GM10248 (cell line): ENCODE measurements around the gene ATXN7L2.

Experiments
- CTCF ChIA-PET: fragments of 300-600 bp; sonication (Branson Sonifier 250); formaldehyde crosslinking; extraction: SDS; loops from one replicate; lab custom pipeline; 2021; ENCODE audit warnings: antibody characterized with exemption; lab: Yijun Ruan, JAX
- POLR2A ChIA-PET: fragments of 350-650 bp; sonication (Branson Sonifier 250); formaldehyde crosslinking; extraction: SDS; loops from one replicate; lab custom pipeline; 2020; ENCODE audit warnings: antibody characterized with exemption; lab: Yijun Ruan, JAX
- DNase-seq: peaks from one replicate; pipeline ENCODE4 v3.0.0; 2012; ENCODE audit errors: extremely low spot score
- TF ChIP-seq, protein P1 (sequence below): IDR thresholded peaks from 2 replicates; pipeline ENCODE4 v1.5.1; 2012; ENCODE audit warnings: mild to moderate bottlenecking, low read depth; ENCODE audit errors: extremely low read depth, missing control alignments, control extremely low read depth

The ATXN7L2 gene

DNA sequence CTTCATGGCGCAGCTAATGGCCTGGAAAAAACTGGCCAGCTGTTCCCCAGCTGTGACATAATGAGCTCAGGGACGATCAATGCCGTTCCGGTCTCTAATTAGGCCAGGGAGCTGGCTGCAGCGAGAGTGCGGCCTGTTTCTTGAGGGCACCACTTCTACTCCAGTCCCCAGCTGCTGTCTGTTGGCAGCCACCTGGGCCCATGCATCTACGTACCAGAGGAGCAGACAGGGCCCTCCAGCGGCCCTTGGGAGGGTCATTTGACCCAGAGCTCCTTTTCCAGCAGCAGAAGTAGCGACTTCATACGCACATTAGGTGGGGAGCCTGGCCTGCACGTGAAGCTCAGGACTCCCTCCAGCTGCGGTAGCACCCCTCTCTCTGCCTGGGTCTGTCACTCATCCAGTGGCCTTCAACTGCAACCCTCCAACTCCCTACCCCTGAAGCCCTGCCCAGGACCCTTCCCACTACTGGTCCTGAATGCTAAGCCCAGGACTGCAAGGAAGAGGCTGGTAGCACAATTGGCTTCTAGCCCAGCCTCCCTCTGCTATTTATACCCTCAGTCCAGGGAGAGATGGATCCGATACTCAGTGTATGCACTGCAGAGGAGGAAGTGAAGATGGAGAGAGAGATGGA lies 46.9 kb downstream of the ATXN7L2 start:
- DNase-seq, result no peak
- TF ChIP-seq, protein P1, sequence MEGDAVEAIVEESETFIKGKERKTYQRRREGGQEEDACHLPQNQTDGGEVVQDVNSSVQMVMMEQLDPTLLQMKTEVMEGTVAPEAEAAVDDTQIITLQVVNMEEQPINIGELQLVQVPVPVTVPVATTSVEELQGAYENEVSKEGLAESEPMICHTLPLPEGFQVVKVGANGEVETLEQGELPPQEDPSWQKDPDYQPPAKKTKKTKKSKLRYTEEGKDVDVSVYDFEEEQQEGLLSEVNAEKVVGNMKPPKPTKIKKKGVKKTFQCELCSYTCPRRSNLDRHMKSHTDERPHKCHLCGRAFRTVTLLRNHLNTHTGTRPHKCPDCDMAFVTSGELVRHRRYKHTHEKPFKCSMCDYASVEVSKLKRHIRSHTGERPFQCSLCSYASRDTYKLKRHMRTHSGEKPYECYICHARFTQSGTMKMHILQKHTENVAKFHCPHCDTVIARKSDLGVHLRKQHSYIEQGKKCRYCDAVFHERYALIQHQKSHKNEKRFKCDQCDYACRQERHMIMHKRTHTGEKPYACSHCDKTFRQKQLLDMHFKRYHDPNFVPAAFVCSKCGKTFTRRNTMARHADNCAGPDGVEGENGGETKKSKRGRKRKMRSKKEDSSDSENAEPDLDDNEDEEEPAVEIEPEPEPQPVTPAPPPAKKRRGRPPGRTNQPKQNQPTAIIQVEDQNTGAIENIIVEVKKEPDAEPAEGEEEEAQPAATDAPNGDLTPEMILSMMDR, result no peak
- ChIA-PET CTCF (interaction anchor here (0.8 to 26.3 kb wide), 12 partner anchors 12 to 499 kb away, joined by 3 to 1898 read pairs (median 38); partner anchors contain the start of genes AMIGO1, ATXN7L2, CYB561D1 and GNAI3), POLR2A (no interaction called here)

DNA sequence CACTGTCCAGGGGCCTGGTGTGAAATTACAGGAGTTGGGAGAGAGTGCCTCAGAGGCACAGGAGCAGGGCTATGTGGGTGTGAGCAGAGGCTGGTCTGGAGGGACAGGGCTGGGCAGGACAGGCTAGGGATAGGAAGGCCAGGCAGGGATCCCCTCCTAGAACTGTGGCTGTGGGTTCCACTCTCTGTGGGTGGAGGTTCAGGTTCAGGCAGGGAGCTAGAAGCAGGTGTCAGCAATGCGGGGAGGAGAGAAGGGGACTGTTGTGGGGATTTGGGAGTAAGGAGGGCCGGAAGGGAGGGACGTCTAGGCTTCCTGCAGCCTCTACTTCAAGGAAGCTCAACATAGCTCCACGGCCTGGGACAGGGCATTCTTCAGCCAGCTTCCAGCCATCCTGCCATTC lies 47.7 kb downstream of the ATXN7L2 start:
- no peak for DNase-seq
- ChIA-PET POLR2A (interaction anchor here (0.6 to 1.5 kb wide), 2 partner anchors 40 to 49 kb away, joined by 4 to 6 read pairs; no protein-coding TSS in a partner anchor), CTCF (interaction anchor here (0.6 to 26.3 kb wide), 67 partner anchors 8 to 703 kb away, joined by 3 to 1898 read pairs (median 7); partner anchors contain the start of genes AHCYL1, AMIGO1, ATXN7L2 and CELSR2)
- TF ChIP-seq, protein P1, result no peak

DNA sequence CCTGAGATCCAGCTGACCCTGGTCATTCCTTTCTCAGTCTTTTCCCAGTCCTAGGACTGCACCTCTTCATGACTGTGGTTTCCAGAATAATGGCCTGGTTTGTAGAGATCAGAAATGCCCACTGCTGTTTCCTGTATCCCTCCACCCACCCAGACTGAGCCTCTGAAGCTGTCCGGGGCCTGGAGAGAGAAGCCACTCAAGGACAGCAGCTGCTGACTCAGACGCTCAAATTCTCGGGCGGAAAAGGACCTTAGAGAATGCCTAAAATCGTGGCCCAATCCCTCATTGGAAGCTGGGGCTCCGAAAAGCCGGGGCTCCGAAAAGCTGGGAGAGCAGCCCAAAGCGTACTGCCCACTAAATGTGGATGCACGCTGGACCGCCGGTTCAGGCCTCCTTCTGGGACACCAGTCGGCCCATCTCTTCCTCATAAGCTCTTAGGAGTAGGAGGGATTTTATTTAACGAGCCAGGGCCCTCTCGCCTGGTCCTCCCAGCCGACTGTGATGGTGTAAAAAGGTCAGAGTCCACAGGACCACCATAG lies 48.2 kb downstream of the ATXN7L2 start:
- TF ChIP-seq, protein P1, result no peak
- DNase-seq, result no peak
- ChIA-PET POLR2A (interaction anchor here (0.6 to 1.5 kb wide), 4 partner anchors 38 to 49 kb away, joined by 3 to 6 read pairs (median 4); partner anchors contain the start of gene CYB561D1), CTCF (interaction anchor here (0.6 to 26.3 kb wide), 81 partner anchors 9 to 704 kb away, joined by 3 to 1898 read pairs (median 6); partner anchors contain the start of genes AHCYL1, AMIGO1, ATXN7L2 and CELSR2)

DNA sequence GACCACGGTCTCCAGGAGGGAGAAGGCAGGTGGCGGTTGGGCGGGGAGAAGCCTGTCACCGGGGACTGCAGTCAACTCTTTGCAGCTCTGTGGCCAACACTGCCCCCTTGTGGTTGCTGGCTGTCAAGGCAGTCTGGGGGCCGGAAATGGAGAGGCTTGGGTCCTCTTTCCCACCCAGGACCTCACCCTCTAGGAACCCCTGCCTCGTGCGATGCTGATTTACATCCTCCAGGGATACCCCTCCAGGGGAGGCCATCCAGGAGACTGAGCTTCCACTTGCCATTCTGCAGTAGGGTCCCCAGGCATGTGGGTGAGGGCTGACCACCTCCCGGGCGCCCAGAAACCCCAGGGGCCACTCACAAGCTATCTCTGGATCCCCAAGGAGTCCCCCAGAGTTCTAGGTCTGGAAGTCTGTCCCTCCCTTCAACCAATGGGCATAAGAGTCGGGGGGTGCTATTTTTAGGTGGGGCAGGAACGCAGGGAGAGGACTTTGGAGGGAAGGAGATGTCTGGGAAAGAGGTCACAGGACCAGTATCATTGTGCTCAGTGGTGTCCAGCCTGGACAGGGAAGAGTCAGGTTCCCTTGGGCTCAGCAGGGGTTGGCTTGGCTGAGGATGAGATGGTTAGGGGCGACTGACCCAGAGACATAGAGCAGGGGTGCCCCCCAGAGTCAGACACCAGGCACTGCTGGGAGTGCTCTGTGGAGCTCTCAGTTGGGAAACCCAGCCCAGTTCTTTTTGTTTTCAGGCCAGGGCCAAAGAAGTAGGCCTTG lies 48.8 kb downstream of the ATXN7L2 start:
- TF ChIP-seq, protein P1, result peak; percentile 94
- CTCF ChIA-PET, result interaction anchor here (0.6 to 26.3 kb wide), 97 partner anchors 9 to 705 kb away, joined by 3 to 1898 read pairs (median 6); partner anchors contain the start of genes AHCYL1, AMIGO1, ATXN7L2 and CELSR2
- DNase-seq, result peak; percentile 89
- POLR2A ChIA-PET, result interaction anchor here (0.7 to 1.5 kb wide), 3 partner anchors 38 to 47 kb away, joined by 3 to 6 read pairs (median 3); partner anchors contain the start of gene CYB561D1

DNA sequence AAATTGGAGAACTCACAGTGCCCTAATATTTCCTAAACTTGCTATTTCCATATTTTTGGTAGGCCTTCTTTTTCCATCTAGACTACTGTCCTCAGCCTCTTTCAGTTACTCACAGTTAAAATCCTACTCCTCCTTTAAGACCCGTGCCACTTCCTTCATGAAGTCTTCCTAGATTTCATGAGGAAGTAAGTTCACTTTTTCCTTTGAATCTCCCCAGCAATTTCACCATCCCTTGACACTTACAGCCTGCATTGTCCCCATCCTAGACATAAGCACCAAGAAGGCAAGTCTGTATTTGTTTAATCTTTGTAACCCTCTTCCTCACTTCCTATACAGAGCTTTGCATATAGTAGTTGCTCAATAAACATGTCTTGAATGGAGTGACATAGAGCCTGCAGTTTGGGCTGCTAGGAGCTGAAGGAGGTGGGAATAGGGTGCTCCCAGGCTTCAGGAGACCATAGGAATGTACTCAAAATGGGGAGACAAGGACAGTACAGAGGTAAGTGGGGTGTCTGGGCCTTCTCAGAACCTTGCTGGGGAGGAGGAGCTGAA lies 50.7 kb downstream of the ATXN7L2 start:
- DNase-seq, result no peak
- CTCF ChIA-PET, result interaction anchor here (1.0 to 26.3 kb wide), 10 partner anchors 8 to 333 kb away, joined by 3 to 1898 read pairs (median 24); partner anchors contain the start of genes AMIGO1, ATXN7L2, CYB561D1 and GPR61
- POLR2A ChIA-PET, result interaction anchor here (0.7 kb wide), 1 partner anchor 41 kb away, joined by 5 read pairs; the partner anchor contains the start of gene CYB561D1
- TF ChIP-seq, protein P1, result no peak
